HepG2 (cell line): ENCODE measurements around the gene DIAPH1. TPM values are rescaled to one million over a fixed set of nuclear protein-coding genes. Genes with fewer than 3 reads are reported as not detected.

Source experiments
- ARID3A ChIP-seq: IDR thresholded peaks from 2 replicates; pipeline ENCODE4 v1.6.1; 2012; ENCODE audit warnings: low read depth, low read length, improper control_type of control experiment
- CREM ChIP-seq, 2 experiments: sonication (generic) in 1 of 2; formaldehyde crosslinking in 1 of 2; IDR thresholded peaks; 2 replicates each; pipeline versions ENCODE4 v1.4.0 to v1.6.1; 2016 to 2020; ENCODE audit warnings: antibody characterized with exemption in 1 of 2, mild to moderate bottlenecking in 1 of 2, missing genetic modification reagents in 1 of 2
- DRAP1 ChIP-seq: IDR thresholded peaks from 2 replicates; pipeline ENCODE4 v1.6.1; 2016; ENCODE audit warnings: missing genetic modification reagents, missing compliant biosample characterization
- EHMT2 ChIP-seq: fragments of 200-600 bp; sonication (generic); IDR thresholded peaks from 2 replicates; pipeline ENCODE4 v1.7.0; 2017; ENCODE audit warnings: antibody characterized with exemption, low read depth, low read length, borderline replicate concordance
- FOSL2 ChIP-seq: sonication (generic); formaldehyde crosslinking; IDR thresholded peaks from 2 replicates; pipeline ENCODE4 v1.4.0; 2020; ENCODE audit warnings: missing genetic modification reagents
- FOXK1 ChIP-seq: sonication (generic); formaldehyde crosslinking; IDR thresholded peaks from 2 replicates; pipeline ENCODE4 v1.4.0; 2020; ENCODE audit warnings: low read depth, missing genetic modification reagents, borderline replicate concordance
- FOXO4 ChIP-seq: sonication (generic); formaldehyde crosslinking; conservative IDR thresholded peaks from 2 replicates; pipeline ENCODE4 v1.8.1; 2023; ENCODE audit warnings: missing genetic modification reagents
- GFI1 ChIP-seq: sonication (generic); formaldehyde crosslinking; IDR thresholded peaks from 2 replicates; pipeline ENCODE4 v1.5.0; 2020; ENCODE audit warnings: missing genetic modification reagents, mild to moderate bottlenecking, borderline replicate concordance
- NFIC ChIP-seq: IDR thresholded peaks from 2 replicates; pipeline ENCODE4 v1.6.1; 2012; ENCODE audit warnings: mild to moderate bottlenecking, low read length, inconsistent platforms
- NR2C2 ChIP-seq: sonication (generic); formaldehyde crosslinking; IDR thresholded peaks from 2 replicates; pipeline ENCODE4 v1.4.0; 2020; ENCODE audit warnings: missing genetic modification reagents, mild to moderate bottlenecking, moderate library complexity, borderline replicate concordance
- RNF2 ChIP-seq: fragments of 450-650 bp; conservative IDR thresholded peaks from 2 replicates; pipeline ENCODE4 v1.6.1; 2016; ENCODE audit warnings: low read depth
- TEAD3 ChIP-seq: optimal IDR thresholded peaks from 2 replicates; pipeline ENCODE3; 2016; ENCODE audit warnings: borderline replicate concordance
- ZGPAT ChIP-seq: IDR thresholded peaks from 2 replicates; pipeline ENCODE4 v1.6.1; 2016; ENCODE audit warnings: mild to moderate bottlenecking
- ZIK1 ChIP-seq: sonication (generic); formaldehyde crosslinking; IDR thresholded peaks from 2 replicates; pipeline ENCODE4 v1.5.0; 2020; ENCODE audit warnings: mild to moderate bottlenecking, low read depth, missing genetic modification reagents, borderline replicate concordance
- ZNF24 ChIP-seq: fragments of 450-650 bp; IDR thresholded peaks from 2 replicates; pipeline ENCODE4 v1.6.1; 2017; ENCODE audit warnings: antibody characterized with exemption, mild to moderate bottlenecking
- ZNF264 ChIP-seq: sonication (generic); formaldehyde crosslinking; IDR thresholded peaks from 2 replicates; pipeline ENCODE4 v1.4.0; 2020; ENCODE audit warnings: missing genetic modification reagents
- ZNF292 ChIP-seq: sonication (generic); formaldehyde crosslinking; IDR thresholded peaks from 2 replicates; pipeline ENCODE4 v1.8.1; 2022; ENCODE audit warnings: mild to moderate bottlenecking, low read depth, missing genetic modification reagents, borderline replicate concordance
- ZNF331 ChIP-seq: sonication (generic); formaldehyde crosslinking; IDR thresholded peaks from 2 replicates; pipeline ENCODE4 v1.4.0; 2020; ENCODE audit warnings: missing genetic modification reagents
- ZNF432 ChIP-seq: sonication (generic); formaldehyde crosslinking; IDR thresholded peaks from 2 replicates; pipeline ENCODE4 v1.5.0; 2020; ENCODE audit warnings: missing genetic modification reagents, mild to moderate bottlenecking, borderline replicate concordance
- ZNF644 ChIP-seq: IDR thresholded peaks from 2 replicates; pipeline ENCODE4 v1.6.1; 2016; ENCODE audit warnings: low read depth
- ZNF670 ChIP-seq: sonication (generic); formaldehyde crosslinking; IDR thresholded peaks from 2 replicates; pipeline ENCODE4 v1.8.0; 2022; ENCODE audit warnings: mild to moderate bottlenecking, missing genetic modification reagents, borderline replicate concordance
- ZSCAN5A ChIP-seq: sonication (generic); formaldehyde crosslinking; IDR thresholded peaks from 2 replicates; pipeline ENCODE4 v1.8.0; 2022; ENCODE audit warnings: mild to moderate bottlenecking, missing genetic modification reagents, borderline replicate concordance
- polyA plus RNA-seq, 8 experiments: library from polyadenylated mRNA; depleted of rRNA in 3 of 8; stranded (reverse) in 7 of 8; unstranded in 1 of 8; fragments of >200 nt; fragmentation: Illumina TruSeq in 4 of 8; extraction: Trizol in 4 of 8; gene quantifications; 2 replicates each; pipeline versions ENCODE4 v1.2.1 to v1.2.3, GENCODE V29; 2011 to 2016; ENCODE audit warnings: low read depth in 4 of 8, missing spikeins in 1 of 8, mixed read lengths in 1 of 8; ENCODE audit not compliant: insufficient read depth in 1 of 8
- total RNA-seq, 5 experiments: library from RNA; depleted of rRNA; stranded (reverse); fragments of >200 nt; fragmentation: Illumina TruSeq; extraction: Trizol; gene quantifications; 2 replicates each; pipeline ENCODE4 v1.2.3, GENCODE V29; 2016; ENCODE audit warnings: low read depth in 1 of 5

Gene DIAPH1
- total and polyA plus RNA-seq, 2 of the 13 experiments (the other 11 are each of a cell fraction or from before 2014, with no cell fraction given): 25.1 to 33.9 TPM

- TF ChIP-seq FOXK1 (CRISPR knock-in tag): peak; percentile 59; the same call in 1 of the 2 replicates
- 0 out of 2 replicates have a peak, but pooled peaks have one; percentile 61 for TF ChIP-seq NFIC
- peak; percentile 18; the same call in 1 of the 2 replicates for TF ChIP-seq ZNF292 (CRISPR knock-in tag)
- TF ChIP-seq FOXO4 (CRISPR knock-in tag): no peak
- 0 out of 2 replicates have a peak, but pooled peaks have one; percentile 9 for TF ChIP-seq ZNF264
- peak; percentile 56 for TF ChIP-seq FOSL2
- peak; percentile 42; the same call in 1 of the 2 replicates for TF ChIP-seq ZGPAT (CRISPR knock-in tag)
- 0 out of 2 replicates have a peak, but pooled peaks have one; percentile 45 for TF ChIP-seq ZNF331 (CRISPR knock-in tag)
- TF ChIP-seq ZNF644 (CRISPR knock-in tag): peak; percentile 79
- no peak for TF ChIP-seq ZIK1 (CRISPR knock-in tag)
- peak; percentile 88 for TF ChIP-seq ARID3A
- peak; percentile 77; the same call in 1 of the 2 replicates for TF ChIP-seq NR2C2
- TF ChIP-seq ZNF432 (CRISPR knock-in tag): no peak
- TF ChIP-seq ZSCAN5A: peak; percentile 86; the same call in 1 of the 2 replicates
- no peak for TF ChIP-seq RNF2
- peak; percentile 59; the same call in 1 of the 2 replicates for TF ChIP-seq CREM (IDR thresholded peaks at IDR 0.05)
- TF ChIP-seq CREM (CRISPR knock-in tag; IDR thresholded peaks at IDR 0.05): no peak
- 0 out of 2 replicates have a peak, but pooled peaks have one; percentile 56 for TF ChIP-seq EHMT2
- peak; percentile 62 for TF ChIP-seq TEAD3 (CRISPR knock-in tag)
- TF ChIP-seq ZNF24: peak; percentile 66; the same call in 1 of the 2 replicates
- TF ChIP-seq ZNF670 (CRISPR knock-in tag): no peak
- TF ChIP-seq GFI1 (CRISPR knock-in tag): peak; percentile 20; the same call in 1 of the 2 replicates
- no peak for TF ChIP-seq DRAP1 (CRISPR knock-in tag)
Observed at GRCh38 chr5:141590127-141590526, 28.7 kb downstream of the DIAPH1 start (continued).
